Uterus (tissue), 2 donors: ENCODE measurements around the gene CDC16.

Experiments used
- CTCF ChIP-seq, 4 experiments: fragments of 200-600 bp in 2 of 4; fragments of 450-650 bp in 2 of 4; sonication (generic) in 2 of 4; IDR thresholded peaks; one replicate each; pipeline ENCODE4 v1.5.1; 2016 to 2019; ENCODE audit warnings: antibody characterized with exemption in 4 of 4, mild to moderate bottlenecking in 2 of 4, moderate library complexity in 1 of 4
- POLR2A ChIP-seq, 2 donors: fragments of 450-650 bp; IDR thresholded peaks; one replicate each; pipeline ENCODE4 v1.6.1; 2016; ENCODE audit warnings: antibody characterized with exemption in 2 of 2, mild to moderate bottlenecking in 1 of 2, moderate library complexity in 1 of 2

GRCh38 chr13:114219392-114219791, 15.3 kb upstream of the CDC16 start:
- TF ChIP-seq CTCF (IDR thresholded peaks at IDR 0.05) (no peak), POLR2A (IDR thresholded peaks at IDR 0.05) (no peak)
